H1 (cell line): ENCODE data around the gene C20orf141. TPM values are rescaled to one million over a fixed set of nuclear protein-coding genes. Genes with fewer than 3 reads are reported as not detected.

Experiments
- KDM4A ChIP-seq: IDR thresholded peaks from one replicate; pipeline ENCODE4 v1.7.1; 2012; ENCODE audit warnings: low read depth, mild to moderate bottlenecking, moderate library complexity, low read length, inconsistent platforms; ENCODE audit not compliant: severe bottlenecking
- polyA plus RNA-seq, 7 experiments: library from polyadenylated mRNA; depleted of rRNA in 3 of 7; stranded (reverse) in 5 of 7; unstranded in 2 of 7; fragments of >200 nt in 5 of 7; fragments of 200-250 nt in 2 of 7; gene quantifications; 1 replicate in 5 of 7; 2 replicates in 1 of 7; 4 replicates in 1 of 7; pipeline versions ENCODE4 v1.2.1 to v1.2.3, GENCODE V29; 2011 to 2013; ENCODE audit warnings: missing spikeins in 2 of 7, mixed read lengths in 2 of 7
- total RNA-seq: library from RNA; stranded (reverse); fragmentation: NEBNext Ultra II Directional; extraction: Animal tissue kit (Norgen Biotek cat#: 25700); gene quantifications from 2 replicates; pipeline ENCODE4 v1.2.1, GENCODE V29; 2021
- TF ChIP-seq, protein P1 (sequence below): fragments of 300-600 bp; sonication (generic); IDR thresholded peaks from 2 replicates; pipeline ENCODE4 v1.7.1; 2012; ENCODE audit warnings: low read length, moderate library complexity, mild to moderate bottlenecking, inconsistent platforms; ENCODE audit not compliant: insufficient replicate concordance

Gene C20orf141
- total and polyA plus RNA-seq, 2 of the 8 experiments (the other 6 are each of a cell fraction or from before 2014, with no cell fraction given) = not detected

DNA sequence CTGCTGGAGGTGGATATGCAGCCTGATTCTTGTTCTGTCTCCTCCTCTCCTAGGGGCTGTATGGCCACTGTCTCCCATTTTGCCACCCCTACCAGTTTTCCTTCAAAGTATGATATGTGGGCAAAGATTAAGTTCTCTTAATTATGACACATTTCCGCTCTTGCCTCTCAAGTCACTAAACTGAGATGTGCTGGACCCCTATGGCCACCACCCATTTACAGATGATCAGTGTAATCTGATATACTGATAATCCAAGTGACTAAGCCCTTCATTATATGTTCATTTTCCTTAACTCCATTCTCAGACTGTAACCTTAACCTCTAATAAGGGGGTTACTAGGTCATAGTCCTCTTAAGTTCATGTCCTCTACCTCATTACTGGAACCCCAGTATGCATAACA lies 711 bp upstream of the C20orf141 start (continued):
- TF ChIP-seq, protein P1, sequence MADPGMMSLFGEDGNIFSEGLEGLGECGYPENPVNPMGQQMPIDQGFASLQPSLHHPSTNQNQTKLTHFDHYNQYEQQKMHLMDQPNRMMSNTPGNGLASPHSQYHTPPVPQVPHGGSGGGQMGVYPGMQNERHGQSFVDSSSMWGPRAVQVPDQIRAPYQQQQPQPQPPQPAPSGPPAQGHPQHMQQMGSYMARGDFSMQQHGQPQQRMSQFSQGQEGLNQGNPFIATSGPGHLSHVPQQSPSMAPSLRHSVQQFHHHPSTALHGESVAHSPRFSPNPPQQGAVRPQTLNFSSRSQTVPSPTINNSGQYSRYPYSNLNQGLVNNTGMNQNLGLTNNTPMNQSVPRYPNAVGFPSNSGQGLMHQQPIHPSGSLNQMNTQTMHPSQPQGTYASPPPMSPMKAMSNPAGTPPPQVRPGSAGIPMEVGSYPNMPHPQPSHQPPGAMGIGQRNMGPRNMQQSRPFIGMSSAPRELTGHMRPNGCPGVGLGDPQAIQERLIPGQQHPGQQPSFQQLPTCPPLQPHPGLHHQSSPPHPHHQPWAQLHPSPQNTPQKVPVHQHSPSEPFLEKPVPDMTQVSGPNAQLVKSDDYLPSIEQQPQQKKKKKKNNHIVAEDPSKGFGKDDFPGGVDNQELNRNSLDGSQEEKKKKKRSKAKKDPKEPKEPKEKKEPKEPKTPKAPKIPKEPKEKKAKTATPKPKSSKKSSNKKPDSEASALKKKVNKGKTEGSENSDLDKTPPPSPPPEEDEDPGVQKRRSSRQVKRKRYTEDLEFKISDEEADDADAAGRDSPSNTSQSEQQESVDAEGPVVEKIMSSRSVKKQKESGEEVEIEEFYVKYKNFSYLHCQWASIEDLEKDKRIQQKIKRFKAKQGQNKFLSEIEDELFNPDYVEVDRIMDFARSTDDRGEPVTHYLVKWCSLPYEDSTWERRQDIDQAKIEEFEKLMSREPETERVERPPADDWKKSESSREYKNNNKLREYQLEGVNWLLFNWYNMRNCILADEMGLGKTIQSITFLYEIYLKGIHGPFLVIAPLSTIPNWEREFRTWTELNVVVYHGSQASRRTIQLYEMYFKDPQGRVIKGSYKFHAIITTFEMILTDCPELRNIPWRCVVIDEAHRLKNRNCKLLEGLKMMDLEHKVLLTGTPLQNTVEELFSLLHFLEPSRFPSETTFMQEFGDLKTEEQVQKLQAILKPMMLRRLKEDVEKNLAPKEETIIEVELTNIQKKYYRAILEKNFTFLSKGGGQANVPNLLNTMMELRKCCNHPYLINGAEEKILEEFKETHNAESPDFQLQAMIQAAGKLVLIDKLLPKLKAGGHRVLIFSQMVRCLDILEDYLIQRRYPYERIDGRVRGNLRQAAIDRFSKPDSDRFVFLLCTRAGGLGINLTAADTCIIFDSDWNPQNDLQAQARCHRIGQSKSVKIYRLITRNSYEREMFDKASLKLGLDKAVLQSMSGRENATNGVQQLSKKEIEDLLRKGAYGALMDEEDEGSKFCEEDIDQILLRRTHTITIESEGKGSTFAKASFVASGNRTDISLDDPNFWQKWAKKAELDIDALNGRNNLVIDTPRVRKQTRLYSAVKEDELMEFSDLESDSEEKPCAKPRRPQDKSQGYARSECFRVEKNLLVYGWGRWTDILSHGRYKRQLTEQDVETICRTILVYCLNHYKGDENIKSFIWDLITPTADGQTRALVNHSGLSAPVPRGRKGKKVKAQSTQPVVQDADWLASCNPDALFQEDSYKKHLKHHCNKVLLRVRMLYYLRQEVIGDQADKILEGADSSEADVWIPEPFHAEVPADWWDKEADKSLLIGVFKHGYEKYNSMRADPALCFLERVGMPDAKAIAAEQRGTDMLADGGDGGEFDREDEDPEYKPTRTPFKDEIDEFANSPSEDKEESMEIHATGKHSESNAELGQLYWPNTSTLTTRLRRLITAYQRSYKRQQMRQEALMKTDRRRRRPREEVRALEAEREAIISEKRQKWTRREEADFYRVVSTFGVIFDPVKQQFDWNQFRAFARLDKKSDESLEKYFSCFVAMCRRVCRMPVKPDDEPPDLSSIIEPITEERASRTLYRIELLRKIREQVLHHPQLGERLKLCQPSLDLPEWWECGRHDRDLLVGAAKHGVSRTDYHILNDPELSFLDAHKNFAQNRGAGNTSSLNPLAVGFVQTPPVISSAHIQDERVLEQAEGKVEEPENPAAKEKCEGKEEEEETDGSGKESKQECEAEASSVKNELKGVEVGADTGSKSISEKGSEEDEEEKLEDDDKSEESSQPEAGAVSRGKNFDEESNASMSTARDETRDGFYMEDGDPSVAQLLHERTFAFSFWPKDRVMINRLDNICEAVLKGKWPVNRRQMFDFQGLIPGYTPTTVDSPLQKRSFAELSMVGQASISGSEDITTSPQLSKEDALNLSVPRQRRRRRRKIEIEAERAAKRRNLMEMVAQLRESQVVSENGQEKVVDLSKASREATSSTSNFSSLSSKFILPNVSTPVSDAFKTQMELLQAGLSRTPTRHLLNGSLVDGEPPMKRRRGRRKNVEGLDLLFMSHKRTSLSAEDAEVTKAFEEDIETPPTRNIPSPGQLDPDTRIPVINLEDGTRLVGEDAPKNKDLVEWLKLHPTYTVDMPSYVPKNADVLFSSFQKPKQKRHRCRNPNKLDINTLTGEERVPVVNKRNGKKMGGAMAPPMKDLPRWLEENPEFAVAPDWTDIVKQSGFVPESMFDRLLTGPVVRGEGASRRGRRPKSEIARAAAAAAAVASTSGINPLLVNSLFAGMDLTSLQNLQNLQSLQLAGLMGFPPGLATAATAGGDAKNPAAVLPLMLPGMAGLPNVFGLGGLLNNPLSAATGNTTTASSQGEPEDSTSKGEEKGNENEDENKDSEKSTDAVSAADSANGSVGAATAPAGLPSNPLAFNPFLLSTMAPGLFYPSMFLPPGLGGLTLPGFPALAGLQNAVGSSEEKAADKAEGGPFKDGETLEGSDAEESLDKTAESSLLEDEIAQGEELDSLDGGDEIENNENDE = no peak
- TF ChIP-seq KDM4A = no peak
